ENCODE results near the gene NACAD.

Gene NACAD

DNA sequence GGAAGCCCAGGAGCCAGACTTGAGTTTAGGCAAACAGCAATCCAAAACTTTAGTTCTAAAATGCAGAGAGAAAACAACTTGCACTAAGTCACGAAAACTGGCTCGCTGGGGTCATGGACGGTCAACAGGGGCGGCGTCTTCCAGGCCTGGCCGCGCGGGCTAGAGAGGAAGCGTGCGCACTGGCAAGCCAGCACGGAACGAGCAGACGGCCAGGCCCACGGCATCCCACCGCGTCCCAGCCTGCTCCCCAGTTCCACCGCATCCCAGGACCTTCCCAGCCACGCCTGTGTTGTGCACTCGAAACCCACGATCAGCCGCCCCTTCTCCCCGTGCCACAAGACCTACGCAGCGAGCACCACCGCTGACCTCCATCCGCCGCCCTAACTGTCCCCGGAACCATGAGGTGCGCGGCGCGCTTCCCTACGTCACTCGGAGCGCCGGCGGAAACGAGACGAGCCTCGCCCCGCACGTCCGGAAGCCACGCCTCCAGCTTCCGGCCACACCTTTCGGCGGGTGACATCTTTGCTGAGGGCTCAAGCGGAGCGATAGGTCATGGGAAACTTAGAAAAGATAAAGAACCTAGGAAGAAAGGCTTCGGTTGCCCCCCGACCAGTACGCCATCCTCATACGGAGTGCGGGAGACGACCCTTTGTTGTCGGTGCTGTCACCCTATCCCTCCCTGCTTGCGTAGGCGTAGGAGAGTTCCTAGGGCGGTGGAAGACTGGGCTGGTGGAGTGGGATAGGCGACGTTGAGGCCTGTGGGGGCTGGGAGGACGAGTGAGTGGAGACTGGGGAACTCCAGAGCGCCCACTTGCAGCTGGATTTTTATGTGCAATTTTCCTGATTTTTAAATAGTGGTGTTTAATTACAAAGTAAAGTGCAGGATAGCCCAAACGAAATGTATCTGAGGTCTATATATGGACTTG is 22.8 kb upstream of the NACAD start, which contains the start of gene TBRG4:
Gene TBRG4 (minus strand): TSS at position 400 of the 926 bp plus-strand sequence. CDS start 2,460 bp downstream, outside the sequence.
- peaks cover 21% of the 10 kb centered on the region for H3K36me3 Mint-ChIP-seq (ENCODE audit: low read depth)
- TF ChIP-seq, protein P1, sequence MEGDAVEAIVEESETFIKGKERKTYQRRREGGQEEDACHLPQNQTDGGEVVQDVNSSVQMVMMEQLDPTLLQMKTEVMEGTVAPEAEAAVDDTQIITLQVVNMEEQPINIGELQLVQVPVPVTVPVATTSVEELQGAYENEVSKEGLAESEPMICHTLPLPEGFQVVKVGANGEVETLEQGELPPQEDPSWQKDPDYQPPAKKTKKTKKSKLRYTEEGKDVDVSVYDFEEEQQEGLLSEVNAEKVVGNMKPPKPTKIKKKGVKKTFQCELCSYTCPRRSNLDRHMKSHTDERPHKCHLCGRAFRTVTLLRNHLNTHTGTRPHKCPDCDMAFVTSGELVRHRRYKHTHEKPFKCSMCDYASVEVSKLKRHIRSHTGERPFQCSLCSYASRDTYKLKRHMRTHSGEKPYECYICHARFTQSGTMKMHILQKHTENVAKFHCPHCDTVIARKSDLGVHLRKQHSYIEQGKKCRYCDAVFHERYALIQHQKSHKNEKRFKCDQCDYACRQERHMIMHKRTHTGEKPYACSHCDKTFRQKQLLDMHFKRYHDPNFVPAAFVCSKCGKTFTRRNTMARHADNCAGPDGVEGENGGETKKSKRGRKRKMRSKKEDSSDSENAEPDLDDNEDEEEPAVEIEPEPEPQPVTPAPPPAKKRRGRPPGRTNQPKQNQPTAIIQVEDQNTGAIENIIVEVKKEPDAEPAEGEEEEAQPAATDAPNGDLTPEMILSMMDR (IDR thresholded peaks at IDR 0.05; ENCODE audit: unreplicated experiment in 3 of 3): peak; percentile 22 to 51 (median 46)
- peak within 1 kb of the TSS; percentile 96 to 99 (median 98) for H3K27ac Mint-ChIP-seq
- H3K9me3 Mint-ChIP-seq: no peaks in the 10 kb centered on the region
- H3K4me1 Mint-ChIP-seq: peaks cover 24% of the 10 kb centered on the region
- peak within 1 kb of the TSS; percentile 93 to 98 (median 94) for H3K4me3 Mint-ChIP-seq
- H3K27me3 Mint-ChIP-seq (ENCODE audit: low read depth): peaks cover 5% of the 10 kb centered on the region

DNA sequence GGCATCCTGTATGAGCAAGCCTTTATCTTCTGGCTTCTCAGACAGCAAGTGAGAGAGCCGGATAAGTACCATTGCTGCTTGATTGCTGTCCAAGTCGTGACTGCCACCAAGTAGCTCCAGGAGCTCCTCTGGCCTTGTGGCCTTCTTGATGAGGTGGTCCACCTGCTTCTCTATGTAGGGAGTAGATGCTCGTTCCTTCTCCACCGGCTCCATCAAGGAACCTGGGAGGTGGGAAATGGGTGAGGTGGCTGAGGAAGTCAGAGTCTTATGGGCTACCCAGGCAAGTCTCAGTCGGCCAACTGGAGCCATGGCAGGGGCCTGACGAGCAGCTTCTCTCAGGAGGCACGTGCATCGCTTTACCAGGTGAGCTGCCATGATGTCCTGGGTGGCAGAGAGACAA is 20.1 kb upstream of the NACAD start:
- no peaks in the 10 kb centered on the region for H3K27me3 Mint-ChIP-seq (ENCODE audit: low read depth)
- peak overlapping the region in 1 of 3 experiments; percentile 37 for H3K27ac Mint-ChIP-seq
- no peaks in the 10 kb centered on the region for H3K9me3 Mint-ChIP-seq
- peaks cover 29% of the 10 kb centered on the region for H3K36me3 Mint-ChIP-seq (ENCODE audit: low read depth)
- H3K4me1 Mint-ChIP-seq: peaks cover 24% of the 10 kb centered on the region
- TF ChIP-seq, protein P1 (IDR thresholded peaks at IDR 0.05; ENCODE audit: unreplicated experiment in 3 of 3): no peak
- peak overlapping the region; percentile 67 to 82 (median 79) for H3K4me3 Mint-ChIP-seq

DNA sequence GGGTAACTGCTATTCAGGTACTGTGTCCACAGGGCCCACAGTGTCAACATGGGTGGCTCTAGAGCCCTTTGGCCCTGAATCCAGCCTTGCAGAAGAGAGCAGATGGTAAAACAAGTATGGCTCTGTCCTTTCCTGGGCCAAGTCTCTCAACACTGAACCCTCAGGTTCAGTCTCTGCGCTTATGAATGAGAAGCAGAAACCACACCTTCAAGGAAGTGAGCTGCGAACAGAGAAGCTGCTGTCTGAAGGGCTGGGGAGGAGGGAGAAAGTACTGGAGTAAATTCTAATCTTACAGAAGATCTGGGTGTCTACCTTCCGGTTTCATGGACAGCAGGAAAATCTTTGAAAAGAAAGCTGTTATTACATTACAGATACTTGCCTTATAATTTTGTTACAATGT is 18.6 kb upstream of the NACAD start:
- H3K9me3 Mint-ChIP-seq: no peaks in the 10 kb centered on the region
- peaks cover 15% of the 10 kb centered on the region for H3K4me1 Mint-ChIP-seq
- H3K27ac Mint-ChIP-seq: no peak overlapping the region
- H3K4me3 Mint-ChIP-seq: peak overlapping the region in 2 of 3 experiments; percentile 14 to 34
- TF ChIP-seq, protein P1 (IDR thresholded peaks at IDR 0.05; ENCODE audit: unreplicated experiment in 3 of 3): no peak
- H3K36me3 Mint-ChIP-seq (ENCODE audit: low read depth): peaks cover 34% of the 10 kb centered on the region
- no peaks in the 10 kb centered on the region for H3K27me3 Mint-ChIP-seq (ENCODE audit: low read depth)

- H3K4me3 Mint-ChIP-seq: no peak overlapping the region
Measured at GRCh38 chr7:45106820-45107219, 18.1 kb upstream of the NACAD start.

GRCh38 chr7:45105588-45106188 is 16.9 kb upstream of the NACAD start:
- Mint-ChIP-seq H3K4me1 (peaks cover 6% of the 10 kb centered on the region), H3K9me3 (no peaks in the 10 kb centered on the region), H3K27ac (no peak overlapping the region), H3K4me3 (no peak overlapping the region), H3K27me3 (ENCODE audit: low read depth) (no peaks in the 10 kb centered on the region), H3K36me3 (ENCODE audit: low read depth) (peaks cover 40% of the 10 kb centered on the region)
- TF ChIP-seq, protein P1 (IDR thresholded peaks at IDR 0.05; ENCODE audit: unreplicated experiment in 3 of 3): no peak

More at GRCh38 chr7:45106820-45107219, 18.1 kb upstream of the NACAD start:
- Mint-ChIP-seq H3K4me1 (peaks cover 12% of the 10 kb centered on the region), H3K27ac (no peak overlapping the region), H3K27me3 (ENCODE audit: low read depth) (no peaks in the 10 kb centered on the region), H3K9me3 (no peaks in the 10 kb centered on the region), H3K36me3 (ENCODE audit: low read depth) (peaks cover 34% of the 10 kb centered on the region)
- TF ChIP-seq, protein P1 (IDR thresholded peaks at IDR 0.05; ENCODE audit: unreplicated experiment in 3 of 3): no peak

Measured in nephron (organoid).